GM18499 (cell line): ENCODE data around the gene KCNJ16.
"Not testable (repeated sequence)": the region's sequence is repeated elsewhere in the genome, so short reads cannot be mapped to it uniquely, and the experiment has no call there.

Experiments
- ATAC-seq: cut with Tn5 transposase; IDR thresholded peaks from one replicate; pipeline ENCODE4 v1.9.1; 2021; ENCODE audit warnings: moderate number of reproducible peaks; ENCODE audit not compliant: insufficient read depth, unreplicated experiment

Gene KCNJ16

GRCh38 chr17:70074956-70075355 is at the start of gene KCNJ16:
TSS of gene KCNJ16 (plus strand) at chr17:70075225. CDS start at chr17:70132088, 56,863 bp downstream.
- ATAC-seq: no peak

GRCh38 chr17:70028397-70028796 is 46.6 kb upstream of the KCNJ16 start:
- ATAC-seq: no peak

- no peak for ATAC-seq
These were observed 45.9 kb upstream of the KCNJ16 start for GRCh38 chr17:70028978-70029767.

GRCh38 chr17:70030371-70030770 is 44.7 kb upstream of the KCNJ16 start:
- no peak for ATAC-seq

- no peak for ATAC-seq
These were observed 43.7 kb upstream of the KCNJ16 start for GRCh38 chr17:70031341-70031740.

GRCh38 chr17:70033165-70033564 is 41.9 kb upstream of the KCNJ16 start:
- no peak for ATAC-seq

- ATAC-seq: no peak
These were observed 40.9 kb upstream of the KCNJ16 start for GRCh38 chr17:70034158-70034557.

- ATAC-seq: no peak
These were observed 37.5 kb upstream of the KCNJ16 start for GRCh38 chr17:70037498-70037897.

GRCh38 chr17:70040336-70040735 is 34.7 kb upstream of the KCNJ16 start:
- ATAC-seq: no peak

- no peak for ATAC-seq
These were observed 34.0 kb upstream of the KCNJ16 start for GRCh38 chr17:70041061-70041460.

- no peak for ATAC-seq
These were observed 33.5 kb upstream of the KCNJ16 start for GRCh38 chr17:70041540-70041939.

GRCh38 chr17:70045780-70046179 is 29.2 kb upstream of the KCNJ16 start:
- not testable (repeated sequence) for ATAC-seq

- no peak for ATAC-seq
These were observed 27.2 kb upstream of the KCNJ16 start for GRCh38 chr17:70047619-70048419.

- no peak for ATAC-seq
These were observed 25.0 kb upstream of the KCNJ16 start for GRCh38 chr17:70049801-70050591.

GRCh38 chr17:70050931-70051330 is 24.1 kb upstream of the KCNJ16 start:
- no peak for ATAC-seq

- ATAC-seq: no peak
These were observed 21.5 kb upstream of the KCNJ16 start for GRCh38 chr17:70053241-70054234.

- ATAC-seq: no peak
These were observed 20.0 kb upstream of the KCNJ16 start for GRCh38 chr17:70055000-70055399.

GRCh38 chr17:70059071-70059470 is 16.0 kb upstream of the KCNJ16 start:
- ATAC-seq: no peak

- no peak for ATAC-seq
These were observed 15.4 kb upstream of the KCNJ16 start for GRCh38 chr17:70059649-70060048.

GRCh38 chr17:70060415-70060814 is 14.6 kb upstream of the KCNJ16 start:
- no peak for ATAC-seq
